GM18868 (cell line): ENCODE measurements around the gene MYO1G.
"Not testable (repeated sequence)": the region's sequence is repeated elsewhere in the genome, so short reads cannot be mapped to it uniquely, and the experiment has no call there.

Experiments
- ATAC-seq: cut with Tn5 transposase; IDR thresholded peaks from one replicate; pipeline ENCODE4 v1.9.1; 2021; ENCODE audit warnings: mild to moderate bottlenecking, moderate library complexity; ENCODE audit not compliant: unreplicated experiment

The MYO1G gene

DNA sequence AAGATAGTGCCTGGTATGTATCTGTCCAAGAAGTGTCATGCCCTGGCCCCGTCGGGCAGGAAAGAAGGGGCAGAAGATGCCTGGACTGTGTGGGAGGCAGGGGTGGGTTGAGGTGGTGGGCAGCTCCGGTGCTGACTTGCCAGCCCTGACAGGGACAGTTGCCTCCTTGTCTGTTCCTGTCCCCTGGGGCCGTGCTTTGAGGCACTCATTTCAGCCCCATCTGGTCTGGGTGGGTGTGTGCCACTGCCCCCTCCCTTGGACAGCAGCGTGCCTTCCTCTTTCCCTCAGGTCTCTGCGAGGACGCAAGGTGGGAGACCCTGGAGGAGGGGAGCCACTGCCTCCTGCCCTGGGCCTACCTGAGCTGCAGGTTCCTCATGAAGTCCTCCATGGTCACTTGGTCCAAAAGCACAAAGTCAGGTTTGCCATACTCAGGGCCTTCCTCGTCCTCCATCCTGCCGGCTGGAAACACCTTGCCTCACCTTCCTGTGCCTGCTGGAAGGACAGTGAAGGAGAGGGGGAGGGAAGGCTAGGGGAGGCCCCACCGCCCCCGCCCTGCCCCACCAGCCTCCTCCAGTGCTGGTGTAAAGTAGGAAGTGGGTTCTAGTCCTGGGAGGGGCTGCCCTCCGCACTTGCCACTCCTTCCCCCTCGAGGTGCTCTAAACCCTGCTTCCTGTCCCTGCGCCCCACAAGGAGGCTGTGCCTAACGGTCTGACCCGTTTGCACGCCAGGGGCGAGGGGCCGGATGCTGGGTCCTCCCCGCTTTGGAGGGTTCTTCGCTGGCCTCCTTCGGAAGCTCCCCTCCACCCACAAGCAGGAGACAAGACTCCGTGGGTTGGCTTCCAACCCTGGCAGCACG is at the start of gene MYO1G:
MYO1G (minus strand) TSS at position 505 of the 856 bp plus-strand sequence; CDS start at position 451, 54 bp downstream.
- peak; percentile 63 for ATAC-seq

DNA sequence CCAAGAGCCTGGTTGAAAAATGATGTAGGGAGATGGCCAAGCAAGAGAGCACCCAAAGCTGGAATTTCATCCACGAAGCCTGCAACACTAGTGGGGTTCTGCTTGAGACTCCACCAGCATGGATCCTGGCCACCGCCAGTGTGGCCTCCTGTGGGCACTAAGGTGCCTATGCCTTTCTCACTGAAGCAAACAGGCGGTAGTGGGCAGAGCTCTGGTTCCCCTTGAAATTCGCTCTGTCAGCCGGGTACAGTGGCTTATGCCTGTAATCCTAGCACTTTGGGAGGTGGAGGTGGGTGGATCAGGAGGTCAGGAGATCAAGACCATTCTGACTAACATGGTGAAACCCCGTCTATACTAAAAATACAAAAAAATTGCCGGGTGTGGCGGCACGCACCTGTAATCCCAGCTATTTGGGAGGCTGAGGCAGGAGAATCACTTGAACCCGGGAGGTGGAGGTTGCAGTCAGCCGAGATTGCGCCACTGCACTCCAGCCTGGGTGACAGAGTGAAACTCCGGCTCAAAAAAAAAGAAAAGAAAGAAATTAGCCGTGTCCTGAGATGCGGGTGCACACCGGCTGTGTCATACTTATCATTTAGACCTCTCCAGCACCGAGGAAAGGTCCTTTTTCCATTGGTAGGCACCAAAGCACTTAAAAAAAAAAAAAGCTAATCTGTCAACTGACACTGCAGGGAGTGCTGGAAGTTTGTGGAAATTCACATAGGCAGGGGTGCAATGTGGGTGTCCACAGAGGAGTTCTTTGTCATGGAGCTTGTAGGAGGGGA is 49.5 kb upstream of the MYO1G start:
- peak; percentile 33 for ATAC-seq

DNA sequence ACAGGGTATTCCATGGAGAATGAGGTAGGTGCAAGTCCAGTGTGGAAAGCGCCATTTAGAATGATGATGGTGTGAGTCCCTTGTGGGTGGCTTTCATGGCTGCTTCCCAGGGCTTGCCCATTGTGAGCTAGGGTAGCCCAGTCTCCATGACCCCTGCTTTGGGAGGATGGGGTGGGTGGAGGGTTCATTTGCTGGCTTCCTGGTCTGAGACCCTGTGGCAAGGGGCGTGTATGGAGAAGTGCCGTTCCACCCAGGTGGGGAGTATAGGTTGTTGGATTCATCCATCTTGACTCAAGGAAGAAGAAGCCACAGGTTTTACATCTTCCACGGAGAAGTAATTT is 48.9 kb upstream of the MYO1G start:
- ATAC-seq: peak; percentile 7

DNA sequence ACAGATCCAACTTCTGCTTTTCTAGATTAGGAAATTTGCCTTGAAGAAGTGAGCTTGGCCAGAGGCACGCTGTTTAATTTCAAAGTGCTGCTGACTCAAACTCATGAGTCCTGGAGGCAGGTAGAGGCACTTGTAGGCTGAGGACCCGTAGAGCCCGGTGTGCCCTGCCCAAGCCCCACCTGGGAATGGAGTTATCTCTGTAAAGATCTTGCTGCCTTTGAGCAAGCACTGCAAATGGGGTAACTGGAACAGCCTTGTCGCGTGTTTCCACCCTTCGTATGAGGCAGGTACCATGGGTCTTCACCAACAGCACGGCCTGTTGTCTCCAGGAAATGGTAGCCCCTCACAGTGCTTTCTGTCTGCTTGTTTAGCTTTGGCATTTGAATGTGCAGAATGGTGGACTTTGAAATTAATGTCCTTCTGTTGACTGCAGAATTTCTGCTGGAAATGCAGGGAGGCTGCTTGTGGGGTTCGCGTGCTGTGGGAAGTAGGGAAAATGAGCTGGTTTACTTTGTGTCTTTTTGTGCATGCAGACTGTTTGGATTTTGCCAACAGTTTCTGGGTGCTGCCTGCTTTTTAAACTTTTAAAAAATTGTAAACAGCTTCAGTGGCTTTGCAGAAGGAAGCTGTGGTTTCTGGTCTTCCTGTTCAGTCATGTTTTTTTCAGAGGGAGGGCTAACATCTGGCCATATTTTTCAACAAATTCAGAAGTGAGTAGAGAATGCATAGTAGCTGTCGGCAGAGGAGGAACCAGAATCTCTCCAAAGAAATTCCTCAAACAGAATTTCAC is 48.4 kb upstream of the MYO1G start:
- peak; percentile 57 for ATAC-seq

DNA sequence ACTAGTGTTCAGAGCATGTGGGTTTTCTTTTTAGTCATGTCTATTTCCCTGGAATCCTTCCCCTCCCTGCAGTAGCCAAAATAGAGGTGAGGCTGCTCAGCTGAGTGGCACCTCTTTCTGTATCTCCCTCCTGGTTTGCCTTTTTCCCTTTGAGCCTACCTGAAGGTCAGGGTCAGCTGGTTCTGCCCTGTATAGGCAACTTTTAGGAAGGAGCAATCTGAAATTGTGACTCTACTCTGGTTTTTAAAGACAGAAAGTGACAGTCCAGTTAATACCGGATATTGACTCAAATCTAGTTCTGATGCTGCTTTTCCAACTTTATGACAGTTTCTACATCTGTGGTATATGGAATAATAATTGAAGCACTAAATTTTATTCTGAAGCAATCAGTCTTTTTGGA is 47.2 kb upstream of the MYO1G start:
- no peak for ATAC-seq

DNA sequence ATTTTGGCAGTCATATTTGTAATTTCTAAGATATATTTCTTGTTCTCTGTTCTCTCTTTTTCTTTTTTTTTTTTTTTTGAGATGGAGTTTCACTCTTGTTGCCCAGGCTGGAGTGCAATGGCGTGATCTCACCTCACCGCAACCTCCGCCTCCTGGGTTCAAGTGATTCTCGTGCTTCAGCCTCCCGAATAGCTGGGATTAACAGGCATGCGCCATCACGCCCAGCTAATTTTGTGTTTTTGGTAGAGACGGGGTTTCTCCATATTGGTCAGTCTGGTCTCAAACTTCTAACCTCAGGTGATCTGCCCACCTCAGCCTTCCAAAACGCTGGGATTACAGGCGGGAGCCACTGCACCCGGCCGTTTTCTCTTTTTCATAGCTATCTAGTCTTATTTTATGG is 46.7 kb upstream of the MYO1G start:
- ATAC-seq: not testable (repeated sequence)

DNA sequence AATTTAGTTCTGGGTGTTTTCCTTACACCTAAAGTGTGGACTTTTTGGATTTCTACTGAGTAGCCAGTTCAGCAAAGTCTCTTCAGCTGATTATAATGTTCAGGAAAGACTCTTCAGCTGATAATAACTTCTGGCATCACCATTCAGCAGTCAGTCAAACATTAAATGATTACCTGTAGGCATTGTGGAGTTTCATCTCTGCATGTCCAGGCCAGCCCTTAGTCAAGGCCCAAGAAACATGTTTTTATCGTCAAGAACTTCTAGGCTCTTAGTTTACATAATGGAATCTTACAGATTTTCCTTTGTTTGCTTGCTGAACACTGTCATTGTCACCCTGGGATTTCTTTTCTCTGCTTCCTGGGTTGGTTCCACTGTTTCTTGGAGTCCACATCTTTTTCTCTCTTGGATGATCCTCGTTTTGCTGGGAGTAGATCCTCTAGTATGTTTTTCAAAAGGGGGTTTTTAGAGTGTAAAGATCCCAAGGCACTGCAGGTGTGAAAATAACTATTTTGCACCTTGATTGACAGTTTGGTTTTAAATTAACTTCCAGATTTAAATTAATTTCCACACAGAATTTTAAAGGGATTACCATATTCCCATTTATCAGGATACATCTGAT is 45.4 kb upstream of the MYO1G start:
- ATAC-seq: no peak

DNA sequence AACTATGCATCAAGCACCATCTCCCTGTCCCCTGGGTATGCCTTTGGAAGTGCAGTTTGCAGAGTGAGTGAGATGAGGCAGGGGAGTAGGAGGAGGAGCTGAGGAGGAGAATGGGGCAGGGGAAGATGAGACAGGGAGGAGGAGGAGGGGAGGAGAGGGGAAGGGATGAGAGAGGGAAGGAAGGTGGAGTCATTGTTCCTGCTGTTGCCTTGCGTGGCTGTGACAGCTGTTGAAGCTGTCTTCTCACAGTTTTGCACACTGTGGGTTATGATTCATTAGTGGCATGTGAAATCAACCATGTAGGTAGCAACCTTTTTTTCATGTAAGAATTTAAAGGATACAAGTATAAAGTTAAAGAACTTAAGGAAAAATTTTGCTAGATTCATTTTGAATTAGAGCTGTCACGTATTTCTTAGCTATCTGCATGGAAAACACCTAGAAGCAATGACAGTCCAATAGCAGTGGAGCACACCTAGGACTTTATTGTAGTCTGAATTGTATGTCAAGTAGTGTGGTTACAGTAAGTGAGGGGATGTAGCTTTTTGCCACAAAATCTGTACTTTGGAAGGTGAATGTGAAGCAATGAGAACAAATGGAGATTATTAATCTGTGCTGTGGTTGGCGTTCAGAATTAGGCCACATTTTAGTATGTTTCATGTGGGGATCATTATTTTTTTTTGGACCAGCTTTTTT is 42.9 kb upstream of the MYO1G start:
- ATAC-seq: peak; percentile 74

DNA sequence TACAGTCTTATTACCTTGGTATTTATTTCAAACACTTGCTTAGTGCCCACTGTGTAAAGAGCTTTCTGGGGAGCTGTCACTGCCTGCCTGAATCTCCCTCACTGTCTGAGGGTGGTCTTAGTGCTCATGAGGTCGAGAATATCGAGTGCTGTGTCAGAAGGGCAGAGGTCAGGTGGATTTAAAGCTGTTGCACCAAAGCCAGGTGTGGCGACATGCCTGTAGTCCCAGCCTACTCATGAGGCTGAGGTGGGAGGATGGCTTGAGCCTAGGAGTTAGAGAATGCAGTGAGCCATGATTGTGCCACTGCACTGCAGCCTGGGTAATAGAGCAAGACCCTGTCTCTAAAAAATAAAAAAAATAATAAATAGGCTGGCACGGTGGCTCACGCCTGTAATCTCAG is 42.1 kb upstream of the MYO1G start:
- no peak for ATAC-seq

DNA sequence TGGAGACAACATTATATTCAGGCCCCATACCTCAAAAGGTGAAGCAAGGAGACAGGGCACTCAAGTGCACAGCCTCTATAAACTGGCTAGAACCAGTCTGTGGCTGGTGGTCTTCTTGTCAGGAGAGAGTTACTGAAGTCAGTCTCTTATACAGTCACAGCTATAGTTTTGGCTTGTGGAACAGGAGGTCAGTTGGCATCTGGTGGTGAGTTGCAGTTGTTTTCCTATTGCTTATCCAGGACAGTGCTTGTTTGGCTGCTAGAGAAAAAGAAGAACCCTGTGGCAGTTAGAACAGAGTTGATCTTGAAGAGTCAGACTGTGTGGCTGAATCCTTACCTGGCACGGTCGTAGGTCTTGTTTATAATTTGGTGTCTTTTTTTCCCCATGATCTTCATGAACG is 38.4 kb upstream of the MYO1G start:
- ATAC-seq: no peak

DNA sequence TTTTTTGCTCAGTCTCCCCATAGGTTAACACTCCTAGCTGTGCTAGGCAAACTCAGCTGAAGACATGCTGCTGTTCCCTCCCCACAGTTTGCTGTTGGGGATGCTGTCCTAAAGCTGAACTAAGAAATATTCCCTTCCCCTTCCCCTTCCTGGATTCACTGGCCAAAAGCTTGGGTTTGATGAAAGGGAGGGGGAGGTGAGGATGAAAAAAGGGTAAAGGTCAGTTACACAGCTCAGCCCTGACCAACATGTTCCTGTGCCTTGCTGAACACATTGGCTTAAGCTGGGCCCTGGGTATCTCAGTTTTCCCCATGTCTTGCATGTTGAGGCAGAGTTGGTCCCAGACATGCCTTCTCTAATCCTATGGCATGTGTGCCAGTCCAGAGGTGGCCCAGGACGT is 36.5 kb upstream of the MYO1G start:
- ATAC-seq: no peak

DNA sequence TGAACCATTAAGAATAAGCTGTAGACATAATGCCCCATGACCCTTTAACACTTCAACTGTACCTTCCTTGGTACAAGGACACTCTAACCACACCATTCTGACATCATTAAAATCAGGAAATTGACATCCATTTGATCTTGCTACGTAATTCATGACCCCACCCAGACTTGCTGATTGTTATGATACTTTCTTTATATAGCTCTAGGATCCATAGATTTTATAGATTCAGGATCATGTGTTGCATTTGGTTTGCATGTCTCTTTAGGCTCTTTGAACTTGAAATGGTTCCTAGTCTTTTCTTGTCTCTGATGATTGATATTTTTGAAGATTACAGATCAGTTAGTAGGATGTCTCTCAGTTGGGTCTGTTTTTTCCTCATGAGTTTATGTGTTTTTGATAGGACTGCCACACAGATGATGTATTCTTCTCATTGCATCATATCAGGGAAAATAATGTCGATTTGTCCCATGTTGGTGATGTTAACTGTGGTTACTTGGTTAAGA is 34.7 kb upstream of the MYO1G start:
- ATAC-seq: no peak

DNA sequence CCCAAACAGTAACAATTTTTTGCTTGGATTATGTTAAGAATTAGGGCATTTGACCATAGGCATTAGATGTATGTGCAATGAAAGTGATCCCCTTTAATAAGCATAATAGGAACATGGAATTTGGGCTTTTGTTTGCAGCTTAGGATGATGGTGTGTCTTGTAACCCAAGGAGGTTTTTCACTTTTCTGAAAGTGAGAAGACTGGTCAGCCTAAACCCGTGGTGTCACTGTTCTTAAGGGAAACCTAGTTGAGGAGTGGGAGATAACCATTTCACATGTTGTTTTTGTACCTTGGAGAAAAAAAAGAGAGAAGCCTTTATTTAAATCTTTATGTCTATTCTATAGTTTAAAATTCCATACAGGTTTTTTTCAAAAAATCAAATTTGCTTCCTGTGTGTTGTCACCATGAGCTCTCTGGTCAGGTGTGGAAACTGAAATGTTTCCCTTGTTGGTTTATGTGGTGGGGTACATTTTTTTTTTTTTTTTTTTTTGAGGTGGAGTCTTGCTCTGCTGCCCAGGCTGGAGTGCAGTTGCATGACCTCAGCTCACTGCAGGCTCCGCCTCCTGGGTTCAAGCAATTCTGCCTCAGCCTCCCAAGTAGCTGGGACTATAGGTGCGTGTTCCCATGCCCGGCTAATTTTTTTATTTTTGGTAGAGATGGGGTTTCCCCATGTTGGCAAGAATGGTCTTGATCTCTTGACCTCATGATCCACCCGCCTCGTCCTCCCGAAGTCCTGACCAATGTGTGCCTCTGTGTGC is 28.9 kb upstream of the MYO1G start:
- ATAC-seq: peak; percentile 57

DNA sequence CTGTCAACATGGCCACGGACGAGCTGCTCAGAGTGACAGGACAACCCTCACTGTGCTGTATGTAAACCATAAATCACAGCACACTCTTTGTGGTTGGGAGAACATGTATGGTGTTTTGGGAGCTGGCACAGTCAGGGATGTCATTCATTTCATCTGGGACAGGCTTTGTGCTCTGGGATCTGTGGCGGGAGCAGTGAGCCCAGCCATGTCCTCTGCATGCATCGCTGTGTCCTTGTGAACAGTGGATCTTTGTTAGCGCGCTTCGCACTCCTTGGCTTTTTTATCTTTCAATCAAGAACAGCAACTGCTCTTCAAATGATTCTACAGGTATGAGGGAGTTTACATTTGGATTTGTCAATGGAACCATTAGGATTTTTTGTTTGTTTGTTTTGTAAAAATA is 28.3 kb upstream of the MYO1G start:
- ATAC-seq: no peak

DNA sequence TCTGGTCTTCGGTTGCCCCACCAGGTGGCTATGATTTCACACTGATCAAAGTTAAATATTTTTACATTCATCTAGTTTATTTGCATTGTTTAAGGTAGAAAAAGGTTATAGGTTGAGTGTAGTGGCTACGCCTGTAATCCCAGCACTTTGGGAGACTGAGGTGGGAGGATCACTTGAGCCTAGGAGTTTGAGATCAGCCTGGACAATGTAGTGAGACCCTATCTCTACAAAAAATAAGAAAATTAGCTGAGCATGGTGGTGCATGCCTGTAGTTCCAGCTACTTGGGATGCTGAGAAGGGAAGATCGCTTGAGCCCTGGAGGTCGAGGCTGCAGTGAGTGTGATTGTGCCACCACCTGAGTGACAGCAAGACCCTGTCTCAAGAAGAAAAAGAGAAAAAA is 25.0 kb upstream of the MYO1G start:
- ATAC-seq: no peak

DNA sequence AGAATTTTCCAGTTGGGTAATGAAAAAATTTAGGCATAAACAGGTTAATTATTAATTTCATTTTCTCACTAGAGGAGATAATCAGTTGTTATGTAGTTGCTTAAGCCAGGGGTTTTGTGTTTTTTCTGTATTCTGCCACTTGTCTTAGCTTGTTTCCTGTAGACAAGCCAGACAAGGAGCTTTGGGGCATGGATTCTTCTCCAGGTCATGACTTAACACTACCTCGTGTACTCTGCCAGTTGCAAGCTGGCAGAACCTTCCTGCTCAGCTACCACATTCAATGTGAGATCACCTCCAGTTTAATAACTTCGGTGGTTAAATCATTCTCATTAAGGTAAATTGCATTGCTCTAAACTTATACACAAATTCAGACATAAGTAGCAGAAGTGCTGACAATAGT is 23.0 kb upstream of the MYO1G start:
- no peak for ATAC-seq

DNA sequence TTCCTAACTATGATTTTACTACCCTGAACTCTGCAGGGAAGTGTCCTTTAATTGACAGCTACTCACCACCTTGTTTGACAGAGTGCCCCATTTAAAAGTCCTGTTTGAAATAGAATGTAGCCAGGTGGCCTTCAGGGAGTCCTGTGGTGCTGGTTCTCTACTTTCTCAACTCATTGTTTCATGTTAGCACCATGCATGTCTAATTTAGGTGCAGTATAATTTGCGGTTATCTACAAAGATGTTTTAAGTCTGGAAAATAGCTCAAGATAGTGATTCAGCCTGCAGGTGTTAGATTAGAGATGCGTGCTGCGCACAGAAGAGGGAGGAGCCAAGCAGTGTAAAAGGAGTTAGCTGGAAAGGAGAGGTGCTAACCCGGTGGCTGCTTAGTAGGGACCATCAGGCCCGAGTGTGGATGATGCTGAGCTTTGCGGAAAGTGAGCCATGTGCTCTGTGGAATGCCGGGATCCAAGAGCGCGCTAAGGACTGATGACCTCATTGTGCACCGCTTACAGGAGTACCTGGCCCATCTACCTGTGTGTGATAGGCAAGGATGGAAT is 22.4 kb upstream of the MYO1G start:
- ATAC-seq: peak; percentile 29

DNA sequence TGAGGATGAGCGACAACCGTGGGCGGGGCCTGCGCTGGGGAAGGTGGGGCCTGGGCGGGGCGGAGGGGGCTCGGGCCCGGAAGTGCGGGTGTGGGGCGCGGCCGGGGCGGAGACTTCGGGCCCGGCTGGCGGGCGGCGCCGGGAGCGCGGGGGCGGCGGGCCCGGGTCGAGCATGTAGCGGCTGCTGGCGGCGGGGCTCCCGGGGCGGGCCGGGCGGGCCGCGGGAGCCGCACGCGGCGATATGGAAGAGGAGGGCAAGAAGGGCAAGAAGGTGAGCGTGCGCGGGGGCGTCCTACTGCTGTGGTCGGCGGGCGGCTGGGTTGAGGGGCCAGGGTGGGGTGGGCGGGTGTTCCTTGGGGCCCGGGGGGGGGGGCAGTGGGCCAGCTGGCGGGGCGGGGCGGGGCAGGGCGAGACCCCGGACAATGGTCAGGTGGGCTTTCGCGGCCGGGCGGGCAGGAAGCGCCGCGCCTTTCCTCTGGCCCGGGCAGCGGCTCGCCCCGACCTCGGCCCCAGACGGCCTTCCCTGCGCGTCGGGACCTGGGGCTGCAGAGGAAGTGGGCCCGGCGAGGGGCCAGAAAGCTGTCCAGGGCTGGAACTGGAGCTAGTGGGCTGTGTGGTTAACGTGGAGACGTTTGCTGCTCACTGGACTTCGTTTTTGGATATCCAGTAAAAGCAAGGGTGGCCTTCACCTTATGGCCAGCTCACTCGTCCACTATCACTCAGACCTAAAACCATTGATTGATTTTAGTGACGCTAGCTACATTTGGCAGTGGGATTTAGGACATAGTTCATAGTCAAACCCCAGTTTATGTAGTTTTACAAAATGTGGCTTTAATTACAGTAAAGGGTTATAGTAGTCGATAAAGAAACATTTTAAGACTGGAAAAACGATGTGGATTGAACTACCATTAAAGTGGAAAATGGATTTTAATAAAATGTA is 21.5 kb upstream of the MYO1G start, which contains the start of gene CCM2:
CCM2 (plus strand) TSS at position 109 of the 940 bp plus-strand sequence; CDS start at position 242, 133 bp downstream.
- no peak for ATAC-seq
